HepG2 (cell line): ENCODE results near the gene CABLES2. TPM values are rescaled to one million over a fixed set of nuclear protein-coding genes. Genes with fewer than 3 reads are reported as not detected.

ENCODE experiments used
- CREM ChIP-seq, 2 experiments: sonication (generic) in 1 of 2; formaldehyde crosslinking in 1 of 2; IDR thresholded peaks; 2 replicates each; pipeline versions ENCODE4 v1.4.0 to v1.6.1; 2016 to 2020; ENCODE audit warnings: antibody characterized with exemption in 1 of 2, mild to moderate bottlenecking in 1 of 2, missing genetic modification reagents in 1 of 2
- DR1 ChIP-seq: sonication (generic); formaldehyde crosslinking; IDR thresholded peaks from 2 replicates; pipeline ENCODE4 v1.8.0; 2021; ENCODE audit warnings: mild to moderate bottlenecking, missing genetic modification reagents, inconsistent platforms
- IKZF1 ChIP-seq: fragments of 450-650 bp; IDR thresholded peaks from 2 replicates; pipeline ENCODE4 v1.7.1; 2016
- KLF13 ChIP-seq: sonication (generic); formaldehyde crosslinking; IDR thresholded peaks from 2 replicates; pipeline ENCODE4 v1.4.0; 2020; ENCODE audit warnings: mild to moderate bottlenecking, missing genetic modification reagents
- KLF9 ChIP-seq: IDR thresholded peaks from 2 replicates; pipeline ENCODE4 v1.6.1; 2016; ENCODE audit warnings: low read depth
- NFYB ChIP-seq: sonication (generic); formaldehyde crosslinking; IDR thresholded peaks from 2 replicates; pipeline ENCODE4 v1.4.0; 2020; ENCODE audit warnings: missing genetic modification reagents
- PITX1 ChIP-seq: sonication (generic); formaldehyde crosslinking; IDR thresholded peaks from 2 replicates; pipeline ENCODE4 v1.5.1; 2020; ENCODE audit warnings: mild to moderate bottlenecking, missing genetic modification reagents
- POLR2AphosphoS5 ChIP-seq: IDR thresholded peaks from 2 replicates; pipeline ENCODE4 v1.6.1; 2012; ENCODE audit warnings: low read depth, low read length
- RXRA ChIP-seq: sonication (generic); formaldehyde crosslinking; IDR thresholded peaks from 2 replicates; pipeline ENCODE4 v1.5.1; 2020; ENCODE audit warnings: missing genetic modification reagents
- SRF ChIP-seq: IDR thresholded peaks from 2 replicates; pipeline ENCODE4 v1.6.1; 2011; ENCODE audit warnings: mild to moderate bottlenecking, low read depth, low read length, moderate library complexity
- THAP11 ChIP-seq: IDR thresholded peaks from 2 replicates; pipeline ENCODE4 v1.6.1; 2016; ENCODE audit warnings: missing biosample characterization, missing genetic modification reagents
- ZNF10 ChIP-seq: sonication (generic); formaldehyde crosslinking; IDR thresholded peaks from 2 replicates; pipeline ENCODE4 v1.4.0; 2020; ENCODE audit warnings: mild to moderate bottlenecking, low read depth, missing genetic modification reagents, borderline replicate concordance
- ZNF234 ChIP-seq: sonication (generic); formaldehyde crosslinking; conservative IDR thresholded peaks from 2 replicates; pipeline ENCODE4 v1.5.1; 2020; ENCODE audit warnings: mild to moderate bottlenecking, missing genetic modification reagents
- ZNF335 ChIP-seq: sonication (generic); formaldehyde crosslinking; IDR thresholded peaks from 2 replicates; pipeline ENCODE4 v1.4.0; 2020; ENCODE audit warnings: missing genetic modification reagents
- ZNF354B ChIP-seq: sonication (generic); formaldehyde crosslinking; IDR thresholded peaks from 2 replicates; pipeline ENCODE4 v1.8.0; 2022; ENCODE audit warnings: mild to moderate bottlenecking, missing genetic modification reagents
- ZNF430 ChIP-seq: sonication (generic); formaldehyde crosslinking; IDR thresholded peaks from 2 replicates; pipeline ENCODE4 v1.9.0; 2021; ENCODE audit warnings: mild to moderate bottlenecking, missing genetic modification reagents
- ZNF563 ChIP-seq: sonication (generic); formaldehyde crosslinking; IDR thresholded peaks from 2 replicates; pipeline ENCODE4 v1.8.0; 2022; ENCODE audit warnings: mild to moderate bottlenecking, moderate library complexity, missing genetic modification reagents
- ZNF639 ChIP-seq: conservative IDR thresholded peaks from 2 replicates; pipeline ENCODE4 v1.6.1; 2018; ENCODE audit warnings: missing genetic modification reagents
- ZNF670 ChIP-seq: sonication (generic); formaldehyde crosslinking; IDR thresholded peaks from 2 replicates; pipeline ENCODE4 v1.8.0; 2022; ENCODE audit warnings: mild to moderate bottlenecking, missing genetic modification reagents, borderline replicate concordance
- ZNF720 ChIP-seq: sonication (generic); formaldehyde crosslinking; IDR thresholded peaks from 2 replicates; pipeline ENCODE4 v1.4.0; 2020; ENCODE audit warnings: missing genetic modification reagents
- ZNF850 ChIP-seq: sonication (generic); formaldehyde crosslinking; conservative IDR thresholded peaks from 2 replicates; pipeline ENCODE4 v1.9.0; 2021; ENCODE audit warnings: mild to moderate bottlenecking, missing genetic modification reagents
- ZSCAN22 ChIP-seq: sonication (generic); formaldehyde crosslinking; IDR thresholded peaks from 2 replicates; pipeline ENCODE4 v1.4.0; 2020; ENCODE audit warnings: mild to moderate bottlenecking, missing genetic modification reagents
- ZSCAN25 ChIP-seq: sonication (generic); formaldehyde crosslinking; IDR thresholded peaks from 2 replicates; pipeline ENCODE4 v1.8.0; 2022; ENCODE audit warnings: mild to moderate bottlenecking, missing genetic modification reagents
- ZZZ3 ChIP-seq: sonication (generic); formaldehyde crosslinking; IDR thresholded peaks from 2 replicates; pipeline ENCODE4 v1.4.0; 2020; ENCODE audit warnings: missing genetic modification reagents, mild to moderate bottlenecking, borderline replicate concordance
- polyA plus RNA-seq, 8 experiments: library from polyadenylated mRNA; depleted of rRNA in 3 of 8; stranded (reverse) in 7 of 8; unstranded in 1 of 8; fragments of >200 nt; fragmentation: Illumina TruSeq in 4 of 8; extraction: Trizol in 4 of 8; gene quantifications; 2 replicates each; pipeline versions ENCODE4 v1.2.1 to v1.2.3, GENCODE V29; 2011 to 2016; ENCODE audit warnings: low read depth in 4 of 8, missing spikeins in 1 of 8, mixed read lengths in 1 of 8; ENCODE audit not compliant: insufficient read depth in 1 of 8
- total RNA-seq, 5 experiments: library from RNA; depleted of rRNA; stranded (reverse); fragments of >200 nt; fragmentation: Illumina TruSeq; extraction: Trizol; gene quantifications; 2 replicates each; pipeline ENCODE4 v1.2.3, GENCODE V29; 2016; ENCODE audit warnings: low read depth in 1 of 5
- TF ChIP-seq, protein P1 (sequence below): sonication (generic); formaldehyde crosslinking; IDR thresholded peaks from 2 replicates; pipeline ENCODE4 v1.8.0; 2022; ENCODE audit warnings: missing genetic modification reagents, mild to moderate bottlenecking, inconsistent platforms, borderline replicate concordance
- TF ChIP-seq, protein P2 (sequence below): sonication (generic); formaldehyde crosslinking; IDR thresholded peaks from 2 replicates; pipeline ENCODE4 v1.4.0; 2020; ENCODE audit warnings: missing genetic modification reagents, borderline replicate concordance

The CABLES2 gene
- total and polyA plus RNA-seq, 2 of the 13 experiments (the other 11 are each of a cell fraction or from before 2014, with no cell fraction given): 5.2 to 9.7 TPM

DNA sequence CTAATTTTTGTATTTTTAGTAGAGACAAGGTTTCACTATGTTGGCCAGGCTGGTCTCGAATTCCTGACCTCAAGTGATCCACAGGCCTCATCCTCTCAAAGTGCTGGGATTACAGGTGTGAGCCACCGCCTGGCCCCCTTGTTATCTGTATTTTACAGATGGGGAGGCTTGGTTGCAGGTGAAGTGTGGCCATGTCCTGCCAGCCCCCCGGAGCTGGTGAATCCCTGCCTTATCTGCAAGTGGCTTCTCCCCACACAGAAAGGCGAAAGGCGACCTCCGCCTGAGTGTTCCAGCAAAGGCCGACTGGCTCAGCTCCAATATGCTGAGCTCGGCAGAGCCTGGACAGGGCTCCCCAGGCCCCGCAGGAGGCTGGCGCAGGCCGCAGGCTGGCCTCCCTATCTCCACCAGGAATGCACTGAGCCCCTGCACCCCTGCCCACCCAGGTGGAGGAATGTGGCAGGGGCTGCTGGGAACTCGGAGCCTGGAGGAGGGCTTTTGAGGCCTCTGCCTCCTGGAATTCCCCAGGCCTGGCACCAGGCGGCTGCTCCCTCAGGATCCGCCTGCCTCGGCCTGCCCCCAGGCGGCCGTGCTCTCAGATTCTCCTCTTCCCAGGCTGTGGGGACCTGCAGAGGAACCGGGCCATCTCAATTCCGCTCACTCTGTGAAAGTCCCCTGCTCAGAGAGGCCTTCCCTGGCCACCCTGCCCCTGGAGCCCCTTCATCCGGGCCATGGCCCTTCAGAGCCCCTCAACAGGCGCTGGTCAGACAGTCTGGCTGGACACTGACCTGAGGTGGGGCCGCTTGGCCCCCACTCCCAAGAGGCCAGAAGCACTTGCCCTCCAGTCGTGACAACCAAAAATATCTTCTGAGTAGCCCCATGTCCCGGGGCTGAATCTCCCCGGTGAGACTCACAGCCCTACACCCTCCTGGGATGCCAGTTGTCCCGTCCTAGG, 30.7 kb downstream of the CABLES2 start (continued):
- no peak for TF ChIP-seq ZNF10 (CRISPR knock-in tag)
- TF ChIP-seq, protein P1, sequence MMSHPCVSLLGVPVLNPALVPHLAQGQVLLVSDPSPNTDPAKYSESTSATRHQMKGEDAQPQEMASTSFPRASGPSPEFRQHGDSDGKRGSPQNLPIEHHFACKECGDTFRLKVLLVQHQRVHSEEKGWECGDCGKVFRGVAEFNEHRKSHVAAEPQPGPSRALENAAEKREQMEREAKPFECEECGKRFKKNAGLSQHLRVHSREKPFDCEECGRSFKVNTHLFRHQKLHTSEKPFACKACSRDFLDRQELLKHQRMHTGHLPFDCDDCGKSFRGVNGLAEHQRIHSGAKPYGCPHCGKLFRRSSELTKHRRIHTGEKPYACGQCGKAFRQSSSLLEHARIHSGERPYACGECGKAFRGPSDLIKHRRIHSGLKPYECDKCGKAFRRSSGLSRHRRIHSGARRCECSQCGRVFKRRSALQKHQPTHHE: peak; percentile 80; the same call in 1 of the 2 replicates
- no peak for TF ChIP-seq CREM (IDR thresholded peaks at IDR 0.05)
- TF ChIP-seq CREM (CRISPR knock-in tag; IDR thresholded peaks at IDR 0.05): no peak
- peak; percentile 95 for TF ChIP-seq ZNF430 (CRISPR knock-in tag)
- TF ChIP-seq ZSCAN22 (CRISPR knock-in tag): no peak
- peak; percentile 61; the same call in 1 of the 2 replicates for TF ChIP-seq ZNF335 (CRISPR knock-in tag)
- TF ChIP-seq KLF9 (CRISPR knock-in tag): peak; percentile 52; the same call in 1 of the 2 replicates
- TF ChIP-seq ZNF639 (CRISPR knock-in tag): peak; percentile 25; the same call in 1 of the 2 replicates
- TF ChIP-seq ZZZ3 (CRISPR knock-in tag): peak; percentile 97
- TF ChIP-seq POLR2AphosphoS5: peak; percentile 88
- TF ChIP-seq, protein P2, sequence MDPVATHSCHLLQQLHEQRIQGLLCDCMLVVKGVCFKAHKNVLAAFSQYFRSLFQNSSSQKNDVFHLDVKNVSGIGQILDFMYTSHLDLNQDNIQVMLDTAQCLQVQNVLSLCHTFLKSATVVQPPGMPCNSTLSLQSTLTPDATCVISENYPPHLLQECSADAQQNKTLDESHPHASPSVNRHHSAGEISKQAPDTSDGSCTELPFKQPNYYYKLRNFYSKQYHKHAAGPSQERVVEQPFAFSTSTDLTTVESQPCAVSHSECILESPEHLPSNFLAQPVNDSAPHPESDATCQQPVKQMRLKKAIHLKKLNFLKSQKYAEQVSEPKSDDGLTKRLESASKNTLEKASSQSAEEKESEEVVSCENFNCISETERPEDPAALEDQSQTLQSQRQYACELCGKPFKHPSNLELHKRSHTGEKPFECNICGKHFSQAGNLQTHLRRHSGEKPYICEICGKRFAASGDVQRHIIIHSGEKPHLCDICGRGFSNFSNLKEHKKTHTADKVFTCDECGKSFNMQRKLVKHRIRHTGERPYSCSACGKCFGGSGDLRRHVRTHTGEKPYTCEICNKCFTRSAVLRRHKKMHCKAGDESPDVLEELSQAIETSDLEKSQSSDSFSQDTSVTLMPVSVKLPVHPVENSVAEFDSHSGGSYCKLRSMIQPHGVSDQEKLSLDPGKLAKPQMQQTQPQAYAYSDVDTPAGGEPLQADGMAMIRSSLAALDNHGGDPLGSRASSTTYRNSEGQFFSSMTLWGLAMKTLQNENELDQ (CRISPR knock-in tag): peak; percentile 28; the same call in 1 of the 2 replicates
- peak; percentile 90 for TF ChIP-seq RXRA (CRISPR knock-in tag)
- peak; percentile 93 for TF ChIP-seq DR1 (CRISPR knock-in tag)
- TF ChIP-seq ZSCAN25 (CRISPR knock-in tag): peak; percentile 99
- TF ChIP-seq SRF: no peak
- peak; percentile 85 for TF ChIP-seq PITX1 (CRISPR knock-in tag)
- TF ChIP-seq ZNF720 (CRISPR knock-in tag): no peak
- peak; percentile 68 for TF ChIP-seq ZNF670 (CRISPR knock-in tag)
- peak; percentile 85; the same call in 1 of the 2 replicates for TF ChIP-seq ZNF850
- TF ChIP-seq NFYB (CRISPR knock-in tag): peak; percentile 29; the same call in 1 of the 2 replicates
- peak; percentile 92; the same call in 1 of the 2 replicates for TF ChIP-seq ZNF354B (CRISPR knock-in tag)
- peak; percentile 67; the same call in 1 of the 2 replicates for TF ChIP-seq THAP11 (CRISPR knock-in tag)
- no peak for TF ChIP-seq IKZF1
- no peak for TF ChIP-seq KLF13 (CRISPR knock-in tag)
- TF ChIP-seq ZNF234 (CRISPR knock-in tag): peak; percentile 86; the same call in 1 of the 2 replicates
- no peak; the same call in 1 of the 2 replicates for TF ChIP-seq ZNF563 (CRISPR knock-in tag)
